Activated CD8-positive, alpha-beta T cell treated with anti-CD3 and anti-CD28 coated beads for 36 hours (primary cell): ENCODE data around the gene NANP. TPM values are rescaled to one million over a fixed set of nuclear protein-coding genes. Genes with fewer than 3 reads are reported as not detected.
"Not testable (repeated sequence)": the region's sequence is repeated elsewhere in the genome, so short reads cannot be mapped to it uniquely, and the experiment has no call there.

Experiments
- ATAC-seq: fragments of 200-7000 bp; cut with Tn5 transposase; one replicate; pipeline ENCODE4 v1.10.0; 2021; ENCODE audit warnings: mild to moderate bottlenecking, moderate library complexity
- CTCF ChIA-PET: fragments of 350-600 bp; sonication (Branson Sonifier 250); formaldehyde crosslinking; loops from one replicate; lab custom pipeline; 2021; ENCODE audit warnings: antibody characterized with exemption; lab: Charles Lee
- POLR2A ChIA-PET: fragments of 350-600 bp; sonication (Branson Sonifier 250); formaldehyde crosslinking; loops from one replicate; lab custom pipeline; 2021; ENCODE audit warnings: antibody characterized with exemption; lab: Charles Lee
- DNase-seq: peaks from one replicate; pipeline ENCODE4 v3.0.0-alpha.2; 2020
- H3K27ac Mint-ChIP-seq: one replicate; pipeline ENCODE4 v1.8.0; 2021; ENCODE audit warnings: mild to moderate bottlenecking, mixed read lengths
- H3K27me3 Mint-ChIP-seq: one replicate; pipeline ENCODE4 v1.8.0; 2021; ENCODE audit warnings: mixed read lengths
- H3K36me3 Mint-ChIP-seq: one replicate; pipeline ENCODE4 v1.8.0; 2021; ENCODE audit warnings: low read depth, mixed read lengths
- H3K4me1 Mint-ChIP-seq: one replicate; pipeline ENCODE4 v1.8.0; 2021; ENCODE audit warnings: low read depth, mixed read lengths
- H3K4me3 Mint-ChIP-seq: one replicate; pipeline ENCODE4 v1.8.0; 2021; ENCODE audit warnings: mild to moderate bottlenecking, moderate library complexity, mixed read lengths
- H3K9me3 Mint-ChIP-seq: one replicate; pipeline ENCODE4 v1.8.0; 2021; ENCODE audit warnings: mixed read lengths
- intact Hi-C: fragments of 100-400 bp; cut with micrococcal nuclease; formaldehyde crosslinking; loops from one replicate; pipeline ENCODE4 v1.10.0; 2022
- total RNA-seq, 2 experiments: library from RNA; stranded (reverse); gene quantifications; one replicate each; pipeline ENCODE4 v1.2.3, GENCODE V29; 2021
- TF ChIP-seq, protein P1 (sequence below): fragments of 200-600 bp; IDR thresholded peaks from one replicate; pipeline ENCODE4 v1.8.0; 2022; ENCODE audit warnings: antibody characterized with exemption, mild to moderate bottlenecking

NANP gene
- total RNA-seq, 2 experiments from 2014 or later, result 7.6 to 8.0 TPM

DNA sequence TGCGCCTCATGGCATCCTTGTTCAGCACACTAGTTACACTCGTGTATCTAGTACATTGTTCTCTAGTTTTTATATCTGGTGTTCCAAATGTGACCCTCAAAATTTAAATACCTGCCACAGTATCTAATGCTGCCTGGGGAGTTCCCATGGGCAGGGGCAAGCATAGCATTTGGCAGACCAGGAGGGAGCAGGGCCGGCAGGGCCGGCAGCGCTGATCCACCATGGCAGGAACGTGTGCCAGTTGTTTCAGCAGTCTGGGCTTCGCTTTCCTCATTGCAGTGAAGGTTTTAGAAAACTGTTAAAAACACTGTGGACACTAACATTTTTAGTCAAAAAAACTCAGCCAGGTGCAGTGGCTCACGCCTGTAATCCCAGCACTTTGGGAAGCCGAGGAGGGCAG is 19.2 kb downstream of the NANP start:
- ATAC-seq (no peak), DNase-seq (no peak)
- H3K9me3 Mint-ChIP-seq, result no peaks in the 10 kb centered on the region
- H3K27ac Mint-ChIP-seq, result no peak overlapping the region
- intact Hi-C loops, result no loop called here
- H3K27me3 Mint-ChIP-seq, result no peaks in the 10 kb centered on the region
- ChIA-PET CTCF (no interaction called here), POLR2A (no interaction called here)
- no peak overlapping the region for H3K4me3 Mint-ChIP-seq
- H3K36me3 Mint-ChIP-seq, result no peaks in the 10 kb centered on the region
- TF ChIP-seq, protein P1, sequence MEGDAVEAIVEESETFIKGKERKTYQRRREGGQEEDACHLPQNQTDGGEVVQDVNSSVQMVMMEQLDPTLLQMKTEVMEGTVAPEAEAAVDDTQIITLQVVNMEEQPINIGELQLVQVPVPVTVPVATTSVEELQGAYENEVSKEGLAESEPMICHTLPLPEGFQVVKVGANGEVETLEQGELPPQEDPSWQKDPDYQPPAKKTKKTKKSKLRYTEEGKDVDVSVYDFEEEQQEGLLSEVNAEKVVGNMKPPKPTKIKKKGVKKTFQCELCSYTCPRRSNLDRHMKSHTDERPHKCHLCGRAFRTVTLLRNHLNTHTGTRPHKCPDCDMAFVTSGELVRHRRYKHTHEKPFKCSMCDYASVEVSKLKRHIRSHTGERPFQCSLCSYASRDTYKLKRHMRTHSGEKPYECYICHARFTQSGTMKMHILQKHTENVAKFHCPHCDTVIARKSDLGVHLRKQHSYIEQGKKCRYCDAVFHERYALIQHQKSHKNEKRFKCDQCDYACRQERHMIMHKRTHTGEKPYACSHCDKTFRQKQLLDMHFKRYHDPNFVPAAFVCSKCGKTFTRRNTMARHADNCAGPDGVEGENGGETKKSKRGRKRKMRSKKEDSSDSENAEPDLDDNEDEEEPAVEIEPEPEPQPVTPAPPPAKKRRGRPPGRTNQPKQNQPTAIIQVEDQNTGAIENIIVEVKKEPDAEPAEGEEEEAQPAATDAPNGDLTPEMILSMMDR, result no peak
- peaks cover 12% of the 10 kb centered on the region for H3K4me1 Mint-ChIP-seq

DNA sequence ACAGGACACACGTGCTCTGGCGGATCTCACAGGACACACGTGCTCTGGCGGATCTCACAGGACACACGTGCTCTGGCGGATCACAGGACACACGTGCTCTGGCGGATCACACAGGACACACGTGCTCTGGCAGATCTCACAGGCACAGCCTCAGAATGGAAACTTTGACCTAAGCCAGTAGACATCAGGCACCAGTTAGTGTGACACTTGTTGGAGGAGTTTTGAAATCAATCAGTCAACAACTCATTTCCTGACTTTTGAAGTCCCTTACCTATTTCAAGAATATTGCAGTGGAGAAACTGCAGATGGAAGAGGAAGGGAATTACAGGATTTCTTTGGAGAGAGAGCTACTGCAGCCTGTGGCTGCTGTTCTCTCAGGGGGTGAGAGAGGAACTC is 20.9 kb downstream of the NANP start:
- H3K27me3 Mint-ChIP-seq, H3K9me3 Mint-ChIP-seq, POLR2A ChIA-PET, H3K36me3 Mint-ChIP-seq, H3K27ac Mint-ChIP-seq, intact Hi-C loops, H3K4me3 Mint-ChIP-seq, CTCF ChIA-PET: not testable (repeated sequence)
- peak; percentile 80 for ATAC-seq
- H3K4me1 Mint-ChIP-seq, result peaks cover 10% of the 10 kb centered on the region
- peak; percentile 12 for DNase-seq

DNA sequence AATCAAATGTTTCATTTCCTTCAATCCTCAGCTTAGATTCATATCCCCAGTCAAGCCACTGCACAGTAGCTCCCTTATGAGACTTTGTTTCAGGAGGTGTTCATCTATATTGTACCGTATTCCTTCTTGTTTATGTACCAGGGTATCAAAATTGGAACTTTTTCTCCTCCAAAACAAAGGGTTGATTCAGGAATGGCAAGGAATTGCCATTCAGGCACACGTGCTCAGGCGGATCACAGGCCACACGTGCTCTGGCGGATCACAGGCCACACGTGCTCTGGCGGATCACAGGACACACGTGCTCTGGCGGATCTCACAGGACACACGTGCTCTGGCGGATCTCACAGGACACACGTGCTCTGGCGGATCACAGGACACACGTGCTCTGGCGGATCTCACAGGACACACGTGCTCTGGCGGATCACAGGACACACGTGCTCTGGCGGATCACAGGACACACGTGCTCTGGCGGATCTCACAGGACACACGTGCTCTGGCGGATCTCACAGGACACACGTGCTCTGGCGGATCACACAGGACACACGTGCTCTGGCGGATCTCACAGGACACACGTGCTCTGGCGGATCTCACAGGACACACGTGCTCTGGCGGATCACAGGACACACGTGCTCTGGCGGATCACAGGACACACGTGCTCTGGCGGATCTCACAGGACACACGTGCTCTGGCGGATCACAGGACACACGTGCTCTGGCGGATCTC is 21.5 kb downstream of the NANP start:
- H3K36me3 Mint-ChIP-seq, intact Hi-C loops, POLR2A ChIA-PET: not testable (repeated sequence)

DNA sequence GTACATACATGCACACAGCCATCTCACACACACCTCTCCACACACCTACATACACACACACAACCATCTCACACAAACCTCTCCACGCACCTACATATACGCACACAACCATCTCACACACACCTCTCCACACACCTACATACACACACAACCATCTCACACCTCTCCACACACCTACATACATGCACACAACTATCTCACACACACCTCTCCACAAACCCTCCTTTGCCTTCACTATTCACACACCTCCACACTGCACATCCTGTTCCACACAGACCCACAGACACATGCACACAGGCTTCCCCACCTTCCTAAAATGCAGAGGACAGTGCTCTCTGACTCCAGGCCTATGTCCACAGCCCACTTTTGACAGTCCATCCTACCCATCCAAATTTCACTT is 22.2 kb downstream of the NANP start:
- Mint-ChIP-seq H3K4me1 (peaks cover 10% of the 10 kb centered on the region), H3K9me3 (no peaks in the 10 kb centered on the region), H3K27ac (no peak overlapping the region), H3K36me3 (no peaks in the 10 kb centered on the region), H3K27me3 (no peaks in the 10 kb centered on the region), H3K4me3 (no peak overlapping the region)
- CTCF ChIA-PET, result no interaction called here
- DNase-seq, result no peak
- no peak for ATAC-seq
- intact Hi-C loops, result no loop called here
- TF ChIP-seq, protein P1, result no peak
- POLR2A ChIA-PET, result no interaction called here

More for the DNA sequence above, 21.5 kb downstream of the NANP start:
- DNase-seq, H3K27ac Mint-ChIP-seq, ATAC-seq, H3K4me3 Mint-ChIP-seq, H3K9me3 Mint-ChIP-seq, H3K27me3 Mint-ChIP-seq, CTCF ChIA-PET: not testable (repeated sequence)
- peaks cover 10% of the 10 kb centered on the region for H3K4me1 Mint-ChIP-seq

DNA sequence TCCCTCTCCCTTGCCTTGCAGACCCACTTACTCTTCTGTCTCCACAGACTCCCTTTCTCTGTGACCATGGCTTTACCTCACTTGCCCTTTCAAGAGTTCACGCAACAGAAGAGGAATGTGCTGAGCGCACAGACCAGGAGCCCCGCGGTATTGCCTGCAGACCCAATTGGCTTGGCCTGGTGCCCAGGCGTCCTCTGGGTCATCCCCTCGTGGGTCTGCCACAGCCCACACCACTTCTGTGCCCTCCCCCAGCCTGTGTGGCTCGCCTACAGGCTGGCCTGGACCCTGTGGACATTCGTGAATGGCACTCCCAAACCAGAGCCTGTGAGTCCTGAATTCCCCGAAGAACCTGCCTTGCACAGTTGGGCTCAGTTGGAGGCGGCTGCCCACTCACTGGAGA is 23.2 kb downstream of the NANP start:
- Mint-ChIP-seq H3K36me3 (no peaks in the 10 kb centered on the region), H3K4me3 (no peak overlapping the region), H3K9me3 (no peaks in the 10 kb centered on the region), H3K4me1 (peaks cover 10% of the 10 kb centered on the region), H3K27ac (no peak overlapping the region), H3K27me3 (no peaks in the 10 kb centered on the region)
- intact Hi-C loops, result no loop called here
- ATAC-seq (no peak), DNase-seq (no peak)
- CTCF ChIA-PET, result no interaction called here
- TF ChIP-seq, protein P1, result no peak
- POLR2A ChIA-PET, result no interaction called here

DNA sequence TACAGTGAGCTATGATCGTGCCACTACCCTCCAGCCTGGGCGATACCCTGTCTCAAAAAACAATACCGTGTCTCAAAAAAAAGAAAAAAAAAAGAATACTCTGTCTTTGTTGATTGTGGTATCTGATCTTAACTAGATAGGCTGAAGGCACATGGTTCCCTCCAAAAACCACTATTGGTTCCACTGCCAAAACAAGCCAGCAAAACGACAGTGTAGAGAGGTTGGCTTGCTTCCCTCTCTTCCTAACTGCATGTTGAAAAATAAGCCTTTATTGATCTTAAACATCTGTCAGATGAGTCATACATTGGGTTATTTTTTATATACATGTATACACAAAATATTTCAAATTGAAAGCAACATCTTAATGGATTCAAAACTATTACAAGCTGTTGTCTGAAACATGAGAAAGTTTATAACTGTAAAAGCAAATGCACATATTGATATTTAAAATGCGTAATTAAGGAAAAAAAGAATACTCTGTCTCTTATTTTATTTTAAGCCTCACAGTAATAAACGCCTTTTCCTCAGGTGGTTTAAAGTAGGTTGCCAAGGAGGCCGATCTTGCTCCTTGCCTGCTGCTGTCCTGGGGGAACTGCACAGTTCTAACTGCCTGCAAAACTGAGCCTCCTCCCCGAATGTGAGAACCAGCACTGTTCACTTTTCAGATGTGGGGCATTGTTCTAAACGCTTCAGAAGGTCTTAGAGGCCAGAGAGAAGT is 31.5 kb downstream of the NANP start:
- DNase-seq (no peak), ATAC-seq (no peak)
- Mint-ChIP-seq H3K4me1 (no peaks in the 10 kb centered on the region), H3K36me3 (no peaks in the 10 kb centered on the region), H3K4me3 (no peak overlapping the region), H3K27me3 (peaks cover 2% of the 10 kb centered on the region), H3K9me3 (no peaks in the 10 kb centered on the region), H3K27ac (no peak overlapping the region)
- ChIA-PET CTCF (no interaction called here), POLR2A (no interaction called here)
- TF ChIP-seq, protein P1, result no peak
- intact Hi-C loops, result no loop called here

DNA sequence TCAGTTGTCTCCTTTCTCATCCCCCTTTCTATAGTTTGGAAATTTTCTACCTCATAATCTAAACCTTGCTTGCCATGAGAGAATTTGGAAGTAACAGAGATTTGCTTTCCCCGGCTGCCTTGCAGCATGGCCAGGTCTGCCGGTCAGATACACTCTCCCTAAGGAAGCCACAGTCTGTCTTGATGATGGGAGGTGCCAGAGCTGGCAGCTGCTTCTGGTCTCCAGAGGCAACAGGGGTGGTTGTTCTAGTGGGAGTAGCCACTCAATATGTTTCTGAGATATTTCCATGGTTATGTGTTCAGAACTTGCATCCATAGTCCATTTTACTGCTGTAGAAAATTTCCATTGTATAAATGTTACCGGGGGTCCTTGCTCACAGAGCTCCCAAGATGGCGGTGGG is 33.0 kb downstream of the NANP start:
- H3K27ac Mint-ChIP-seq, DNase-seq, H3K27me3 Mint-ChIP-seq, POLR2A ChIA-PET, ATAC-seq, H3K4me1 Mint-ChIP-seq, intact Hi-C loops, H3K4me3 Mint-ChIP-seq, CTCF ChIA-PET, H3K9me3 Mint-ChIP-seq, H3K36me3 Mint-ChIP-seq: not testable (repeated sequence)
